Measurements from ENCODE around the gene CD101. TPM values are rescaled to one million over a fixed set of nuclear protein-coding genes. Genes with fewer than 3 reads are reported as not detected.

CD101 gene
- polyA plus RNA-seq, 1 experiment = 0.02 TPM

- peak; percentile 29 for DNase-seq (ENCODE audit: low read depth, low spot score)
- ChIA-PET CTCF (interaction anchor here (0.8 to 1.7 kb wide), 7 partner anchors 9 to 223 kb away, joined by 3 to 19 read pairs (median 4); no protein-coding TSS in a partner anchor), POLR2A (no interaction called here)
- H3K9me3 ChIP-seq (ENCODE audit: control insufficient read depth, insufficient read depth, low read length) = no peaks in the 10 kb centered on the region
- TF ChIP-seq CTCF (IDR thresholded peaks at IDR 0.05; ENCODE audit: low read depth, low read length) = no peak
- no peak overlapping the region for H3K27ac ChIP-seq (ENCODE audit: low read depth, low read length)
- no peaks in the 10 kb centered on the region for H3K27me3 ChIP-seq (ENCODE audit: control insufficient read depth, insufficient read depth, low read length)
- no peak overlapping the region for H3K4me3 ChIP-seq (ENCODE audit: low read depth, low read length)
Measured at GRCh38 chr1:117061986-117062415, 60.4 kb downstream of the CD101 start.

- ChIA-PET POLR2A (no interaction called here), CTCF (interaction anchor here (0.6 to 12.8 kb wide), 13 partner anchors 8 to 356 kb away, joined by 3 to 381 read pairs (median 5); no protein-coding TSS in a partner anchor)
- Histone ChIP-seq H3K4me3 (ENCODE audit: low read depth, low read length) (no peak overlapping the region), H3K27me3 (ENCODE audit: control insufficient read depth, insufficient read depth, low read length) (no peaks in the 10 kb centered on the region), H3K9me3 (ENCODE audit: control insufficient read depth, insufficient read depth, low read length) (no peaks in the 10 kb centered on the region), H3K27ac (ENCODE audit: low read depth, low read length) (no peak overlapping the region)
- no peak for TF ChIP-seq CTCF (IDR thresholded peaks at IDR 0.05; ENCODE audit: low read depth, low read length)
- DNase-seq (ENCODE audit: low read depth, low spot score) = no peak
Measured at GRCh38 chr1:117066367-117066766, 64.8 kb downstream of the CD101 start.

GRCh38 chr1:117067533-117068370 lies 66.2 kb downstream of the CD101 start:
- TF ChIP-seq CTCF (IDR thresholded peaks at IDR 0.05; ENCODE audit: low read depth, low read length) = peak; percentile 90

DNA sequence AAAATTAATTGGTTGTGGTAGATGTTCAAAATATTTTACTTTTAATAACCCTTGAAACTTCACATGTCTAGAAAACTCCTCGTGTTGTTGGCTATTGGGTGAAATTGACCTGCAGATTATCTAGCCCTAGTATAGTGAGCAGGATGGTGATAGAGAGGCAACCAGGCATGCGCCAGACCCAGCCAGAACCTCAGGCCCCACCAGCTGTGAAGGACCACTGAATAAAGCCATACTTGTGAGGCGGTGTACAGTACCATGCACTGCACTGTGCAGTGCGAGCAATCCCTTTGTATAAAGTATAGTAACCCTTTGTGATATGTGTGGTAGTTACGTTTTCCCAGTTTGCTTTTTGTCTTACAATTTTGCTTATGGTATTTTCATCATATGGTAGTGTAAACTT lies 67.0 kb downstream of the CD101 start:
- H3K27me3 ChIP-seq (ENCODE audit: control insufficient read depth, insufficient read depth, low read length) = no peaks in the 10 kb centered on the region
- ChIA-PET CTCF (interaction anchor here (0.6 to 12.8 kb wide), 53 partner anchors 8 to 690 kb away, joined by 3 to 381 read pairs (median 4); partner anchors contain the start of gene TTF2), POLR2A (interaction anchor here (1.2 kb wide), 1 partner anchor 60 kb away, joined by 3 read pairs; no protein-coding TSS in a partner anchor)
- no peak for DNase-seq (ENCODE audit: low read depth, low spot score)
- no peaks in the 10 kb centered on the region for H3K9me3 ChIP-seq (ENCODE audit: control insufficient read depth, insufficient read depth, low read length)
- TF ChIP-seq CTCF (IDR thresholded peaks at IDR 0.05; ENCODE audit: low read depth, low read length) = no peak
- no peak overlapping the region for H3K4me3 ChIP-seq (ENCODE audit: low read depth, low read length)
- H3K27ac ChIP-seq (ENCODE audit: low read depth, low read length) = no peak overlapping the region

More at GRCh38 chr1:117067533-117068370, 66.2 kb downstream of the CD101 start:
- Histone ChIP-seq H3K27ac (ENCODE audit: low read depth, low read length) (no peak overlapping the region), H3K4me3 (ENCODE audit: low read depth, low read length) (no peak overlapping the region), H3K9me3 (ENCODE audit: control insufficient read depth, insufficient read depth, low read length) (no peaks in the 10 kb centered on the region), H3K27me3 (ENCODE audit: control insufficient read depth, insufficient read depth, low read length) (no peaks in the 10 kb centered on the region)
- ChIA-PET CTCF (interaction anchor here (0.6 to 12.8 kb wide), 54 partner anchors 8 to 691 kb away, joined by 3 to 381 read pairs (median 4); partner anchors contain the start of gene TTF2), POLR2A (interaction anchor here (0.9 to 1.2 kb wide), 2 partner anchors 61 to 217 kb away, joined by 3 read pairs; no protein-coding TSS in a partner anchor)
- peak; percentile 41 for DNase-seq (ENCODE audit: low read depth, low spot score)
